ENCODE results near the gene PTK7. TPM values are rescaled to one million over a fixed set of nuclear protein-coding genes. Genes with fewer than 3 reads are reported as not detected.

The PTK7 gene
- total RNA-seq, 2 donors from 2014 or later = 2.8 to 7.8 TPM

DNA sequence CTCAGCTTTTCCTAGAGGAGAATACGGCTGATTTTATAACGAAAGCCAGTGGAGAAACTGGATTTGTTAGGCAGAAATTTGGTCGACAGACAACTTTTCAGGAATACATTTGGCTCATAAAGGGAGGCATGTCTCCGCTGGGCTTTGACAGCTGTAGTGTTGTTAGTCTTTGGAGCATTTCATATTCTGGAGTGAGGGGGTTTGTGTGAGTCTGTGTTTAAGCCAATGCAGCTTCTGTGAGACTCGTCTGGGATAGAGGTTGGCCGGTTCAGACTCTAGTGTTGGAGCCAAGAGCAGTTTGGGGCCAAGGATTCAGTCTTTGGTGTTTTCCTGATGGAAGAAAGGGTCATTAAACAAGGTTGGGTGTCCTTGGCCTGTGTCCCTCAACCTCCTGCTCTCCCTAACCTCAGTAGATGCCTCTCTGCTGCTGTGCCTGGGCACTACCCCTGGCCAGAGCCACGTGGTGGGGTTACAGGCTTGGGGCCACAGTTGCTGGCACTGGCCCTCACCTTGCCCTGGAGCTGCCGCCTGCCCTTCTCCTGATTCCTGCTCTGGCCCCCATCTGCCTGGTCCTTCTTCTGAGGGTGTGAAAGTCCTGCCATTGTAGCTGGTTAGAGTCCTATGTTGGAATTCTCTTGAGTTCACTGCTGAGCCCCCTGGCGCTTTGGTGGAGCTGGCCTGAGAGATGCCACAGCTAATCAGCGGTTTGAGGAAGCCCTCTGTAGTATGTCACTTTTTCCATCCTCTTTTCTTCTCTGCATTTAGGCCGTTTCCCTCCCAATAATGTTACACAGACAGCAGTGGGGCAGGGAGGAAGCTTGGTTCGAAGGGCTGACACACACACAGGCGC, 6.9 kb downstream of the PTK7 start:
- Mint-ChIP-seq H3K9me3 (no peaks in the 10 kb centered on the region), H3K27me3 (ENCODE audit: low read depth) (peaks cover 11% of the 10 kb centered on the region), H3K36me3 (ENCODE audit: insufficient read depth in 2 of 2) (no peaks in the 10 kb centered on the region), H3K27ac (no peak overlapping the region), H3K4me3 (no peak overlapping the region), H3K4me1 (ENCODE audit: low read depth) (peaks cover 14% of the 10 kb centered on the region)
- DNase-seq = no peak
- no peak for ATAC-seq (replicated peaks in 1 of 2)

DNA sequence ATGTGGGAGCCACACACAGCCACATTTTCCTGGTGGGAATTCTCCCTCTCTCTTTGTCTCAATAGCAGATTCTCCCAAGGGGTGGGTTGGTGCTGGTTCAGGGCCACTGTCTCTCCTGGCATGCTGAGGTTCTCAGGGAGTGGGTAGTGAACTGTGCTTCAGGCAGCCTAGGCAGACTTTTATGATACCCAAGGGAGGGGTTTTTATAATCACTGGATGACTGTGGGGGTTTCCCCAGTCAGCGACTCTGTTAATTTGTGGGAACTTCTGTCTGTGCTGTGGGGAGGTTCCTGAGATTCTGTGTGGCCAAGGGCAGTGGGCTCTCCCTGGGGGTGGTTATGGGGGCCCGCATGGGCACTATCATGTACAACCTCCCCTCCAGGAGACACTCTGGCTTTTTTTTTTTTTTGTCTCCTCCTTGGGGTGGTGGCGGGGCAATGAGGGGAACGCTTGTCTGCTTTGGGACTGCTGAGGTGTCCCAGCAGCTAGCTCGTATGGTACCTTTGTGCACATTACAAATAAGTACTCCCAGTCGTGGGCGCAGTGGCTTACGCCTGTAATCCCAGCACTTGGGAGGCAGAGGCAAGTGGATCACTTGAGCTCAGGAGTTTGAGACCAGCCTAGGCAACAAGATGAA, 10.0 kb downstream of the PTK7 start:
- H3K9me3 Mint-ChIP-seq = no peaks in the 10 kb centered on the region
- ATAC-seq (replicated peaks in 1 of 2) (peak; percentile 88 to 96), DNase-seq (peak; percentile 29 to 42)
- H3K36me3 Mint-ChIP-seq (ENCODE audit: insufficient read depth in 2 of 2) = no peaks in the 10 kb centered on the region
- peaks cover 14% of the 10 kb centered on the region for H3K4me1 Mint-ChIP-seq (ENCODE audit: low read depth)
- no peak overlapping the region for H3K27ac Mint-ChIP-seq
- H3K4me3 Mint-ChIP-seq = peak overlapping the region in 1 of 2 donors; percentile 29
- peaks cover 2% of the 10 kb centered on the region for H3K27me3 Mint-ChIP-seq (ENCODE audit: low read depth)

DNA sequence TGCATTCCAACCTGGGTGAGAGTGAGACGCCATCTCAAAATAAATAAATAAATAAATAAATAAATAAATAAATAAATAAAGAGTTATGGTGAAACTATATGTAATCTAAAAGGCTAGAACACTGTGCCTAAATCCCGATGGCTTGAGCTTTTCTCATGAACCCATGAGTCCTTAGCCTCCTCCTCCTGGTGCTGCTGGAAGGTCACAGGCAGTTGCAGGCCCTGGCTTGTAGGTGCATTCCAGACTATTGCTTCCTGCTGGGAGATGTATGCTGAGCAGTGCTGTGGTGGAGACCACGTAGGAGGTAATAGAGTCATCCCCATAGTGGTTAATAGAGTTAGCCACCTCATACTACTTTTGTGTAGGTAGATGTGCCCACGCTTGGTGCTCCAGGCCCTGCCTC, 12.5 kb downstream of the PTK7 start:
- Mint-ChIP-seq H3K36me3 (ENCODE audit: insufficient read depth in 2 of 2) (no peaks in the 10 kb centered on the region), H3K27me3 (ENCODE audit: low read depth) (no peaks in the 10 kb centered on the region), H3K27ac (no peak overlapping the region), H3K9me3 (no peaks in the 10 kb centered on the region), H3K4me3 (no peak overlapping the region), H3K4me1 (ENCODE audit: low read depth) (peaks cover 24% of the 10 kb centered on the region)
- ATAC-seq (replicated peaks in 1 of 2) (peak; percentile 16 to 45), DNase-seq (no peak)

DNA sequence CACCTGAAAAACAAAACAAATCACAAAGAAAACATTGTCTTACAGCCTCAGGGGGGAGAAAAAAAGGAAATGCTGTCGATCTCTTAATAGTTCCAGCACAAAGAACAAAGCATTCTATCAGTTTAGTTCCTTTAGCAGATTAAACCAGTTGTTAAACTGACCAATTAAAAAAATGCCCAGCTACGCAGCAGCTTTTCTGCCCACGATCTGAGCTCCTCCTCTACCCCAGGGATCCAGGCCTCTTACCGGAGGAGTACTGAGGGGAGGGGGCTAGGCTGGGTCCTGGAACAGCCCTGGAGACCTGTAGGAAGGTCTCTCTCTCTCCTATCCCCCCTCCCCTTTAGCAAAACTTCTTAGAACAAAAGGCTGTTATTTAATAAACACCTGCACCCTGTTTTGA, 13.4 kb downstream of the PTK7 start:
- no peak for ATAC-seq (replicated peaks in 1 of 2)

DNA sequence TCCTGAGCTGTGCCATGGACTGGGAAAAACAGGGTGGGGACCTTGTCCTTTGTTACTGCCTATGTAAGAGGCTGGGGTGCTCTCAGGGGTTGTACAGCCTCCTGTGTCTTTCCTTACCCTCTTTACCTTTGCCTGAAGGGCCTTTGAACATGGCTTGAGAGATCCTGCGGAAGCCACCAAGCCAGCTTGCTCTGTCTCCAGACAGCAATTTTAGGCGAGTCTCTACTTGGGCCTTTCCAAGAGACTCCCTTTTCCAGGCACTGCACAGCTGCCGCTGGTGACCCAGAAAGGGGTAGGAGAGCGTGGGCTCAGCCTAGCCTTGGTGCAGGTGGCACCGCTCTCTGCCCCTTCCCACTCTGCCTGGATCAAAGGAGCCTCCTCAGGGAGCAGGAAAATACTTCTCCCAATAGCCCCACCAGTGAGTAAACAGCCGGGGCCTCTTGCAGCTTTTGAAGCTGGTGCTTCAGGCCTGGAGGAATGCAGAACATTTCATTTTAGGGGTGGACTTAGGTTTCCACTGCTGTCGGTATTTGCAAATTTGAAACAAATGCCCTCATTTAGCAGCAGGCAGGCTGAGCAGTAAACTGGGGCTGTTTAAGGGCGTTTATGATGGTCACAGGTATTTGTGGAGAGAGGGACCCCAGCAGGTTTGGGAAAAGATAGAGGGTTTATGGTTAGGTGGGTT, 13.9 kb downstream of the PTK7 start:
- Mint-ChIP-seq H3K27ac (no peak overlapping the region), H3K36me3 (ENCODE audit: insufficient read depth in 2 of 2) (no peaks in the 10 kb centered on the region), H3K9me3 (no peaks in the 10 kb centered on the region), H3K27me3 (ENCODE audit: low read depth) (no peaks in the 10 kb centered on the region), H3K4me3 (no peak overlapping the region), H3K4me1 (ENCODE audit: low read depth) (peaks cover 26% of the 10 kb centered on the region)
- ATAC-seq (replicated peaks in 1 of 2) (no peak), DNase-seq (no peak)

More for the DNA sequence above, 13.4 kb downstream of the PTK7 start:
- Mint-ChIP-seq H3K4me1 (ENCODE audit: low read depth) (peaks cover 26% of the 10 kb centered on the region), H3K36me3 (ENCODE audit: insufficient read depth in 2 of 2) (no peaks in the 10 kb centered on the region), H3K27ac (no peak overlapping the region), H3K9me3 (no peaks in the 10 kb centered on the region), H3K27me3 (ENCODE audit: low read depth) (no peaks in the 10 kb centered on the region), H3K4me3 (no peak overlapping the region)
- DNase-seq = no peak

DNA sequence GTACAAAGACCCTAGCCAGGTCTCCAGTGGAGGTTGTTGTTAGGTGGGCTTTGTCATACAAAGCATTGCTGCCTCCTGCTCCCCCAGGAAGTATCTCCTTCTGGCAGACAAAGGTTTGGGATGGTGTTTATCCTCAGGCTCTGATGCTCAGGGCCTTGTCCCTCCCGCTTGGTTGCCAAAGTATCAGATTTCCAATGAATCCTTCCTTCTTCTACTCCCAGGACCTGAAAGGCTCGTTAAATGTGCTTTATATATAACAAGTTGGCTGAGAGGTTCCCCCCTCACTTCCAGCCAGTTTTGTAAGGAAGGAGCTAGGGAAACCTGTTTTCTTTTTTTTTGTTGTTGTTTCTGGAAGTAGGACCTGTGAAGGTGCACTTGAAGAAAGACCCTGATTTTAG, 14.4 kb downstream of the PTK7 start:
- ATAC-seq (replicated peaks in 1 of 2) (no peak), DNase-seq (no peak)
- Mint-ChIP-seq H3K4me1 (ENCODE audit: low read depth) (peaks cover 29% of the 10 kb centered on the region), H3K36me3 (ENCODE audit: insufficient read depth in 2 of 2) (no peaks in the 10 kb centered on the region), H3K27me3 (ENCODE audit: low read depth) (no peaks in the 10 kb centered on the region), H3K4me3 (no peak overlapping the region), H3K9me3 (no peaks in the 10 kb centered on the region), H3K27ac (no peak overlapping the region)

DNA sequence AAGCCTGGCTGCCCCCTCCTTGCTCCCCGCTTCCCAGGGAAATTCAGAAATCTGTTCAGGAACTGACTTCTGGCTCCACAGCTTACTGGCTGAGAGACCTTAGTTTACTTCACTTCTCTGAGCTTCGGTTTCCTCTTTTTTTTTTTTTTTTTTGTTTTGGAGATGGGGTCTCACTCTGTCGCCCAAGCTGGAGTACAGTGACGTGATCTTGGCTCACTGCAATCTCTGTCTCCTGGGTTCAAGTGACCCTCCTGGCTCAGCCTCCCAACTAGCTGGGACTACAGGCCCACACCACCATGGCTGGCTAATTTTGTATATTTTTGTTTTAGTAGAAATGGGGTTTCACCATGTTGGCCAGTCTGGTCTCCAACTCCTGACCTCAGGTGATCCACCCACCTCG, 14.9 kb downstream of the PTK7 start:
- DNase-seq (no peak), ATAC-seq (replicated peaks in 1 of 2) (no peak)
- Mint-ChIP-seq H3K27me3 (ENCODE audit: low read depth) (no peaks in the 10 kb centered on the region), H3K4me3 (no peak overlapping the region), H3K9me3 (no peaks in the 10 kb centered on the region), H3K4me1 (ENCODE audit: low read depth) (peaks cover 30% of the 10 kb centered on the region), H3K36me3 (ENCODE audit: insufficient read depth in 2 of 2) (no peaks in the 10 kb centered on the region), H3K27ac (no peak overlapping the region)

DNA sequence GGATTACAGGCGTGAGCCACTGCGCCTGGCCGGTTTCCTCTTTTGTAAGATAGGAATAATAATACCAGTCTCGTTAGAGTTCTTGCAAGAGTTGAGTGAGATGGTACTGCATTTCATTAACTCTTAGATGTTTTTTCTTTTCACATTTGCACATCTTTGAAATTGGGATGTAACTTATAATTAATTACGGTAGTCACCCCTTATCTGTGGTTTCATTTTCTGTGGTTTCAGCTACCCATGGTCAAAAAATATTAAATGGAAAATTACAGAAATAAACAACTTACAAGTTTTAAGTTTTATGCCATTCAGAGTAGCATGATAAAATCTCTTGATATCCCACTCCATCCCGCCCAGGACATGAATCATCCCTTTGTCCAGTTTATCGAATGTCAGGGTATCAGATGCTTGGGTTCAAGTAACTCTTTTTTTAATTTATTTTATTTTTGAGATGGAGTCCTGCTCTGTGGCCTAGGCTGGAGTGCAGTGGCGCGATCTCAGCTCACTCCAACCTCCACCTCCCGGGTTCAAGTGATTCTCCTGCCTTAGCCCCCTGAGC, 15.4 kb downstream of the PTK7 start:
- DNase-seq = no peak
- Mint-ChIP-seq H3K4me1 (ENCODE audit: low read depth) (peaks cover 27% of the 10 kb centered on the region), H3K4me3 (no peak overlapping the region), H3K27me3 (ENCODE audit: low read depth) (no peaks in the 10 kb centered on the region), H3K36me3 (ENCODE audit: insufficient read depth in 2 of 2) (no peaks in the 10 kb centered on the region), H3K27ac (no peak overlapping the region), H3K9me3 (no peaks in the 10 kb centered on the region)
- ATAC-seq (replicated peaks in 1 of 2) = no peak

DNA sequence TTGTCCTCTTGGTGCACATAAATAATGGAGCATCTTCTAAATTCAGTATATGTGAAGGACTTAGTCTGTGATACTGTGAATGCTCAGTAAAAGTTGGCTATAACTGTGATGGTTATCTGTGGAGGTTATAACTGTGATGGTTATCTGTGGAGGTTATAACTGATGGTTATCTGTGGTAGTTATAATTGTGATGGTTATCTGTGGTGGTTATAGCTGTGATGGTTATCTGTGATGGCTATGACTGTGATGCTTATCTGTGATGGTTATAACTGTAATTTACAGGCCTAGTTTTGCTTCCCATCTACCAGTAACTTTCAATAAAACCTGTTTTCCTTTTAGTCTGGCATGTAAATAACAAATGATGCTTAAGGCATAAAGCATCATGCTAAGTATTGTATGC, 16.5 kb downstream of the PTK7 start:
- H3K27ac Mint-ChIP-seq = no peak overlapping the region
- H3K4me3 Mint-ChIP-seq = peak overlapping the region in 1 of 2 donors; percentile 20
- ATAC-seq (replicated peaks in 1 of 2) = no peak
- no peaks in the 10 kb centered on the region for H3K36me3 Mint-ChIP-seq (ENCODE audit: insufficient read depth in 2 of 2)
- H3K9me3 Mint-ChIP-seq = no peaks in the 10 kb centered on the region
- H3K27me3 Mint-ChIP-seq (ENCODE audit: low read depth) = no peaks in the 10 kb centered on the region
- H3K4me1 Mint-ChIP-seq (ENCODE audit: low read depth) = peaks cover 22% of the 10 kb centered on the region
- no peak for DNase-seq

DNA sequence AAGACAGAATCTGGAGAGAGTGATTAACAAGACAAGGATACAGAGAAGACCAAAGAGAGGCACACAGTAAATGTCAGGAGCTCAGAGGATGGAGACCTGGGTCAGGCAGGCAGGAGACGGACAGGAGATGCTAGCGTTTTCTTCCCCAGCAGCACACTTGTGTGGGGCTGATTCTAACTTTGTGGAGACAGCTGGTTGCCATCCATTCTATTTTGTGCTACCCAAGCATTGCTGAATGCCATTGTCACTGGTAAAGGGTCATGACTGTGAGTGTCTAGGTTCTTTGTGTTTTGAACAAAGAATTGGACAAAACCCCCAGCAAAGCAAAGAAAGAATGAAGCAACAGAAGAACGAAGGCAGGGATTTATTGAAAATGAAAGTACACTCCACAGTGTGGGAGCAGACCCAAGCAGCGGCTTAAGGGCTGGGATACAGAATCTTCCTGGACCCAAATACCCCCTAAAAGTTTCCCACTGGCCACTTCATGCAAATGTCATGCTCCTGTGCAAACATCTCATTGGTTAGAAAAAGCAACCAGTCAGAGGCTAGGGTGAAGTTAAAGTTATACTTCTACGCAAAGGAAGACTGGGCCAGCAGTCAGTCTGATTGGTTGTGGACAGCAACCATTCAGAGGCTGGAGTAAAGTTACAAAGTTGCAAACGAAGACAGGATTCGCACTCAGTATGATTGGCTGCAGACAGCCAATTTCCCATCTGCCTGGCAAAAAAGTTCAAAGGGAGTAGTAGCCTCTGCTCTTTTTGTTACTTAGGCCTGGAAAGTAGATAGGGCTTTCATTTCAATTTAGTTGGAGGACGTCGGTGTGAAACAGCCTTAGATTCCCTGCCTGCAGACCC, 17.5 kb downstream of the PTK7 start:
- peak overlapping the region; percentile 16 to 36 for H3K4me3 Mint-ChIP-seq
- DNase-seq (no peak), ATAC-seq (replicated peaks in 1 of 2) (peak; percentile 24 to 73)
- H3K36me3 Mint-ChIP-seq (ENCODE audit: insufficient read depth in 2 of 2) = no peaks in the 10 kb centered on the region
- peak overlapping the region; percentile 27 for H3K27ac Mint-ChIP-seq
- H3K27me3 Mint-ChIP-seq (ENCODE audit: low read depth) = no peaks in the 10 kb centered on the region
- H3K9me3 Mint-ChIP-seq = no peaks in the 10 kb centered on the region
- peaks cover 22% of the 10 kb centered on the region for H3K4me1 Mint-ChIP-seq (ENCODE audit: low read depth)

DNA sequence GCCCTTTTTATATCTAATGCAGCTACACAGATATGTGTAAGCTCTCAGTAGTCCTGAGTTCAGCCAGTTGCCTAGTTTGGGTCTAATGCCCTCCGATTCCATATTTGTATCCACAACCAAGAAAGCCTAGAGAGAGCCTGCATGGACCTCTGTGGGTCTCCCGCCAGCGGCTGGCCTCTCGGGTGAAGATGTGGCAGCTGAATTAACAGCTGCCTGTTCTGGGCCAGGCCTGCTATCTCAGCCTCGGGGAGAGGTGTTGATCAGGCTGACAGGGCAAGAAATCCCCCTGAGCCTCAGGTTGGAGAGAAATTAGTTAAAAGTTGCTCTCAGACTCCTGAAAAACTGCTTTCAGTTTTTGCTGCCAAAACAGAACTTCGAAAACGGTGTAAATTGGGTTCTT, 19.8 kb downstream of the PTK7 start:
- no peak for ATAC-seq (replicated peaks in 1 of 2)
- Mint-ChIP-seq H3K4me3 (peak overlapping the region in 1 of 2 donors; percentile 39), H3K27ac (no peak overlapping the region), H3K27me3 (ENCODE audit: low read depth) (no peaks in the 10 kb centered on the region), H3K9me3 (no peaks in the 10 kb centered on the region), H3K36me3 (ENCODE audit: insufficient read depth in 2 of 2) (no peaks in the 10 kb centered on the region), H3K4me1 (ENCODE audit: low read depth) (peaks cover 22% of the 10 kb centered on the region)
- DNase-seq = no peak

DNA sequence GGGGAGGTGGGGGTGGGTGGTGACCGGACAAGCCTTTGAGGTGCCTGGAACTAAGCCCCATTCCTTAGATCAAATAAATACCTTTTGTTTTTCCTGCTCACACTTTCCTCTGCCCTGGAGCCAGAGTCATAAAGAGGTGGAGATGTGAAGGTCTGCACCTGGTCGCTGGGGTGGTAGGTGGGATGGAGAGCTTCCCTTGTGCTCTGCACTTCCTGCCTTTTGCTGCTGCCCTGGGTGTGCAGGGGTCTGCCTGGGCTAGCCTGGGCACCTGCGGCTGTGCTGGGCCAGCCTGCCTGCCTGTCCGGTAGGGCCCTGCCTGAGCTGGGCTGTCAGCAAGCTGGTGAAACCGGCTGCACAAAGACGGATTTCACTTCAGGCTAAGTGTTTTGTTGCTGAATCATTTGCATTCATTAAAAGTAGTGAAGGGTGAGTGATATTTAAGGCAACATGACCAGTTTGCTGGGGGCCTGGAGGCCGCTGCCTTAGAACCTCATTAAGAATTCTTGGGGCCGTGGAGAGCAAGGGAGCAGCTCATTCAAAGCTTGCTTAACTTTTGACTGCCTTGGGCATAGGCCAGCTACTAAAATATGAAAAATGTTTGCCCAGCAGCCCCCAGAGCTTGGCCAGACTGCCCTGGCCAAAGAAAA, 20.5 kb downstream of the PTK7 start:
- H3K4me3 Mint-ChIP-seq = no peak overlapping the region
- DNase-seq (no peak), ATAC-seq (replicated peaks in 1 of 2) (no peak)
- peaks cover 22% of the 10 kb centered on the region for H3K4me1 Mint-ChIP-seq (ENCODE audit: low read depth)
- no peaks in the 10 kb centered on the region for H3K27me3 Mint-ChIP-seq (ENCODE audit: low read depth)
- H3K9me3 Mint-ChIP-seq = no peaks in the 10 kb centered on the region
- no peak overlapping the region for H3K27ac Mint-ChIP-seq
- H3K36me3 Mint-ChIP-seq (ENCODE audit: insufficient read depth in 2 of 2) = no peaks in the 10 kb centered on the region

Measured in activated T-cell treated with anti-CD3 and anti-CD28 coated beads, Interleukin-2, amount 50 U/mL, for 72 hours (primary cell).